ENCODE results near the gene CKMT1A.
"Not testable (repeated sequence)": the region's sequence is repeated elsewhere in the genome, so short reads cannot be mapped to it uniquely, and the experiment has no call there.

CKMT1A gene

GRCh38 chr15:43693148-43694022 is at the start of gene CKMT1A:
Gene CKMT1A, plus strand, starts transcription at chr15:43693859. Its CDS starts 192 bp downstream, at chr15:43694051.
- DNase-seq (ENCODE audit: low read depth); in situ Hi-C loops (cut with HindIII; ENCODE audit: low sequenced_read_pairs); H3K4me3 ChIP-seq (ENCODE audit: low read depth, low read length): not testable (repeated sequence)

- no peak for DNase-seq (ENCODE audit: low read depth)
- TF ChIP-seq CTCF (IDR thresholded peaks at IDR 0.05; ENCODE audit: low read depth, low read length, missing control alignments), result no peak
- H3K4me3 ChIP-seq (ENCODE audit: low read depth, low read length), result no peak within 1 kb of the TSS
- in situ Hi-C loops (cut with HindIII; ENCODE audit: low sequenced_read_pairs), result no loop called here
These were observed 44.8 kb upstream of the CKMT1A start, which contains the start of gene CATSPER2 for GRCh38 chr15:43648649-43649429. Gene CATSPER2, minus strand, starts transcription at chr15:43648844. Its CDS starts 783 bp downstream, at chr15:43648061.

DNA sequence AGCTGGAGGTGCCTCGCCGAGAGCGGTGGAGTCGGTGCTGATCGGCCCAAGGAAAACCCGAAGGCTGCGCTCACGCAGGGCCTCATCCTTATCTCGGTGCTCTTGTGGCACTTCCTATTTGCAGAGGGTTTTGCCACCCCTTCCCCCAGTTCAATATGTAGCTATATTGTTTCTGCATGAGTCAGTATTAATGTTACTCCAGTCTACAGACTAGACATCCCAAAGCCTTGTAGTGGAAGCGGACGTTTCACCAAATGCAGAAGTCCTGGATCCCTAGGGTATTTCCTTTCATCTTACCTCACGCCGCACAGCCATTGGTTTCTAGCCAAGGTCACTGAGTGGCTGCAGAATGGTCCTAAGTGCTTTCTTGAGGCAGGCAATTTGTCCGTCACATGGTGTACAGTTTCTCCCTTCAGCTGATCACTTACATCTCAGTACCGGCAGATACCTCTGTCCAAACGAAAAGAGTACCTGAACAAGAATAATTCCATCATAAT is 44.2 kb upstream of the CKMT1A start:
- DNase-seq (ENCODE audit: low read depth); H3K4me3 ChIP-seq (ENCODE audit: low read depth, low read length); in situ Hi-C loops (cut with HindIII; ENCODE audit: low sequenced_read_pairs): not testable (repeated sequence)

DNA sequence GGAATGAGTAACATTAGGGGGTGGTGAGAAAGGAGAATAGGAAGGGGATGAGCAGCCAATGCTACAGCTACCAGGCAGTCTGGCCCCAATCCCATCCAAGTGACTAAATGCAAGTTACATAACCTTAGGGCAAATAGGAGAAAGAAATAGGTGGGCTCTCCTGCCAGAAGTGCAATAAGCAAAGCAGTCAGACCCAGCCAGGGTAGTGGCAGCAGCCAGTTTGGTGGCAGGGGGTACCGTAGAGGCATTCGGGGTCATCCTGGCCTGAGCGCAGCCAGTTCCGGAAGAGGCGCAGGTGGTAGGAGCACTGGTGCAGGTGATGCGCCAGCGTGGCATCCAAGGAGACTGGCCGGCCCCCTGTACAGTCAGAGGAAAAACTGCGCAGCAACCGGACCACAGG is 33.9 kb upstream of the CKMT1A start:
- DNase-seq (ENCODE audit: low read depth); H3K4me3 ChIP-seq (ENCODE audit: low read depth, low read length); in situ Hi-C loops (cut with HindIII; ENCODE audit: low sequenced_read_pairs): not testable (repeated sequence)

GRCh38 chr15:43662293-43662692 is 31.4 kb upstream of the CKMT1A start:
- H3K4me3 ChIP-seq (ENCODE audit: low read depth, low read length); in situ Hi-C loops (cut with HindIII; ENCODE audit: low sequenced_read_pairs); DNase-seq (ENCODE audit: low read depth): not testable (repeated sequence)

DNA sequence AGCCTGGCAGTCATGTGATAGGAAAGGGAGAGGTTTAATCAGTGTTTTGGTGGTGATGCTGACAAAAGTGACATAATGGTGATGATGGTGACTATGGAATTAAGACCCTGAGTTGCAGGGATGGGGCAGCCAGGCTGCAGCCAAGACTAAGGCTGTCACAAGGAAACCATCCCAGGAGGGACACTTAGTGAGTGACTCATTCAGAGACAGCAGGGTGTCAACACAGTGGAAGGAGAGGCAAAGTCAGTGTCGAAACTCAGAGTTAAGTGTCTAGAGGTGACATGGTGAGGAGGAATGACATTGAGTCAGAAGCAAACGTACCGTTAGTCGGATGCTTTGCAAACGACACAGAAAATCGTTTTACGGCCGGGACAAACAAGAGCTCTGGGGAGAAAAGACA is 30.3 kb upstream of the CKMT1A start:
- DNase-seq (ENCODE audit: low read depth); in situ Hi-C loops (cut with HindIII; ENCODE audit: low sequenced_read_pairs); H3K4me3 ChIP-seq (ENCODE audit: low read depth, low read length): not testable (repeated sequence)

GRCh38 chr15:43666177-43666576 is 27.5 kb upstream of the CKMT1A start:
- H3K4me3 ChIP-seq (ENCODE audit: low read depth, low read length); DNase-seq (ENCODE audit: low read depth); in situ Hi-C loops (cut with HindIII; ENCODE audit: low sequenced_read_pairs): not testable (repeated sequence)

GRCh38 chr15:43674175-43674574 is 19.5 kb upstream of the CKMT1A start:
- in situ Hi-C loops (cut with HindIII; ENCODE audit: low sequenced_read_pairs); DNase-seq (ENCODE audit: low read depth); H3K4me3 ChIP-seq (ENCODE audit: low read depth, low read length): not testable (repeated sequence)

DNA sequence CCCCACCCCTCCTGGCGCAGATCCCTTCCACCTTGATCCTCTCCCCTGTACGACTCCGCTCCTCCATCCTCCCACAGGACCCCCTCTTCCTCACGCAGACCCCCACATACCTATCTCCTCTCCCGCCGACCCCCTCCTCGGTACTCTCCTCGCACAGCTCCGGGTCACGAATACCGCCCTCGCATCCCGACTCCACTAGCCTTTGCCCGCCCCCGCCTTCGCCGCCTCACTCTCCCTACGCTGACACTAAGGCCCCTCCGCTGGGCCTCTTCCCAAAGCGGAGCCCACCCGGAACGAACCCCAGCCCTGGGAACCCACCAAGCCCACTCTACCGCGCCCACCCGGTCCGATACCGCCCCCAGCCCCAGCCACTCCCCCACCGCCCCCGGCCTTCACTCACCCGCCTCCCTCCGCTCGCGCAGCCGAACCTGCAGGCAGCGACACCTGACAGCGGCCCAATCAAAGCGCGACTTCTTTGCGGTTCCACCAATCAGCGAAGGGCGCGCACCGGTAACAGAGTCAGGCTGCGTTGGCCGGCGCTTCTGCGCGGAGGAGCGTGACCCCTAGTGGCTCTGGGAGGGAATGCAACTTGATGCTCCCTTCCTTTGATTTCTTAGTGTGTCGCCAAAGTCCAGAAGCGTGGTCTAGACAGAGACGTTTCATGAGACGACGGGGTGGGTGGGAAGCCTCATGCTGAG is 3.9 kb upstream of the CKMT1A start:
- in situ Hi-C loops (cut with HindIII; ENCODE audit: low sequenced_read_pairs); H3K4me3 ChIP-seq (ENCODE audit: low read depth, low read length); DNase-seq (ENCODE audit: low read depth): not testable (repeated sequence)

- H3K4me3 ChIP-seq (ENCODE audit: low read depth, low read length); DNase-seq (ENCODE audit: low read depth); in situ Hi-C loops (cut with HindIII; ENCODE audit: low sequenced_read_pairs): not testable (repeated sequence)
These were observed 980 bp upstream of the CKMT1A start for GRCh38 chr15:43692679-43693078.

DNA sequence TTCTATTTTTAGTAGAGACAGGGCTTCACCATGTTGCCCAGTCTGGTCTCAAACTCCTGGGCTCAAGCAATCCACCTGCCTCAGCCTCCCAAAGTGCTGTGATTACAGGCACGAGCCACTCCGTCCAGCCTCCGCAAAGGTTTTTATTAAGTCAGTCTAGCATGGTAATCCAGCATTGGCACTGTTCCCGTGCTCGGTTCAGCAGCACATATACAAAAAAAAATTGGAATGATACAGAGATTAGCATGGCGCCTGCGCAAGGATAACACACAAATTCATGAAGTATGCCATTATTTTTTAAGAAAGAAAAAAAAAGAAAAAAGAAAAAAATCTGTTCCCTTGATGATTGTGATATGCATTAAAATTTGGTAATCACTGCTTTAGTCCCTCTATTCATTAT is 8.5 kb downstream of the CKMT1A start:
- DNase-seq (ENCODE audit: low read depth), result no peak
- H3K4me3 ChIP-seq (ENCODE audit: low read depth, low read length), result no peak overlapping the region
- no peak for TF ChIP-seq CTCF (IDR thresholded peaks at IDR 0.05; ENCODE audit: low read depth, low read length, missing control alignments)
- in situ Hi-C loops (cut with HindIII; ENCODE audit: low sequenced_read_pairs), result no loop called here

All from astrocyte of the cerebellum (primary cell).